Posterior vena cava (tissue), 2 donors: ENCODE results near the gene GTPBP3. TPM values are rescaled to one million over a fixed set of nuclear protein-coding genes. Genes with fewer than 3 reads are reported as not detected.
A peak's percentile ranks its signal among the peaks of the same experiment; 100 is the strongest.
"Not testable (repeated sequence)": the region's sequence is repeated elsewhere in the genome, so short reads cannot be mapped to it uniquely, and the experiment has no call there.

Source experiments
- DNase-seq: peaks from one replicate; pipeline ENCODE4 v3.0.0-alpha.2; 2020; ENCODE audit warnings: low spot score
- intact Hi-C, 2 donors: fragments of 100-400 bp; cut with DNase I; formaldehyde crosslinking; loops; one replicate each; pipeline versions ENCODE4 v1.14.1 to v1.14.2; 2022 to 2023
- total RNA-seq, 2 donors: library from RNA; stranded (reverse); fragmentation: NEBNext Ultra II Directional; extraction: Animal tissue kit (Norgen Biotek cat#: 25700); gene quantifications; one replicate each; pipeline ENCODE4 v1.2.1, GENCODE V29; 2021
- donor health status: DM: yes; HTN: yes; CAD: no.
- donor health status: DM: yes; HTN: yes; CAD: no.

GTPBP3 gene
- total RNA-seq, 2 donors from 2014 or later = 12.7 to 15.8 TPM

- DNase-seq = no peak
- intact Hi-C loops = no loop called here
Observed at GRCh38 chr19:17357078-17357666, 19.8 kb downstream of the GTPBP3 start.

GRCh38 chr19:17357724-17358123 is 20.4 kb downstream of the GTPBP3 start:
- intact Hi-C loops = no loop called here

GRCh38 chr19:17358395-17358794 is 21.0 kb downstream of the GTPBP3 start:
- intact Hi-C loops = no loop called here
- DNase-seq = no peak

More at GRCh38 chr19:17357724-17358123, 20.4 kb downstream of the GTPBP3 start:
- DNase-seq = no peak

- DNase-seq = no peak
- intact Hi-C loops = no loop called here
Observed at GRCh38 chr19:17359905-17360800, 22.8 kb downstream of the GTPBP3 start.

- DNase-seq, intact Hi-C loops: not testable (repeated sequence)
Observed at GRCh38 chr19:17363852-17364605, 26.7 kb downstream of the GTPBP3 start.

- DNase-seq = no peak
Observed at GRCh38 chr19:17365361-17365760, 28.0 kb downstream of the GTPBP3 start.

GRCh38 chr19:17370026-17370587 is 32.8 kb downstream of the GTPBP3 start:
- DNase-seq = no peak
- intact Hi-C loops = no loop called here

More at GRCh38 chr19:17365361-17365760, 28.0 kb downstream of the GTPBP3 start:
- intact Hi-C loops = no loop called here

GRCh38 chr19:17376935-17377600 is 39.7 kb downstream of the GTPBP3 start, which contains the start of gene PLVAP:
Gene PLVAP (minus strand): TSS chr19:17377342. CDS start chr19:17377288, 54 bp downstream.
- intact Hi-C loops = no loop called here
- peak; percentile 85 for DNase-seq

GRCh38 chr19:17378271-17378670 is 40.9 kb downstream of the GTPBP3 start:
- intact Hi-C loops = no loop called here
- no peak for DNase-seq

GRCh38 chr19:17379221-17379631 is 41.9 kb downstream of the GTPBP3 start:
- DNase-seq = no peak
- intact Hi-C loops = no loop called here

GRCh38 chr19:17380426-17381138 is 43.2 kb downstream of the GTPBP3 start:
- DNase-seq = no peak
- intact Hi-C loops = no loop called here

GRCh38 chr19:17385878-17386611 is 48.7 kb downstream of the GTPBP3 start:
- intact Hi-C loops = loop anchor here in 1 of 2 donors (5.0 kb wide), 1 partner anchor 94 kb away; no protein-coding TSS in a partner anchor
- peak; percentile 88 for DNase-seq

- intact Hi-C loops = loop anchor here in 1 of 2 donors (2.0 to 5.0 kb wide), 2 partner anchors 42 to 97 kb away; no protein-coding TSS in a partner anchor
- no peak for DNase-seq
Observed at GRCh38 chr19:17389288-17389687, 51.9 kb downstream of the GTPBP3 start.

- DNase-seq = no peak
- intact Hi-C loops = loop anchor here (2.0 to 5.0 kb wide), 3 partner anchors 43 to 98 kb away; no protein-coding TSS in a partner anchor
Observed at GRCh38 chr19:17389957-17390664, 52.8 kb downstream of the GTPBP3 start.

- intact Hi-C loops = loop anchor here in 1 of 2 donors (5.0 kb wide), 1 partner anchor 49 kb away; no protein-coding TSS in a partner anchor
- DNase-seq = peak; percentile 97
Observed at GRCh38 chr19:17390665-17391370, 53.5 kb downstream of the GTPBP3 start.
